IMR-90 (cell line): Measurements from ENCODE around the gene PRKCE. TPM values are rescaled to one million over a fixed set of nuclear protein-coding genes. Genes with fewer than 3 reads are reported as not detected.

Source experiments
- ATAC-seq: fragments of 200-7000 bp; cut with Tn5 transposase; 2 replicates; pipeline ENCODE4 v1.9.1; 2020; ENCODE audit warnings: low read depth, mild to moderate bottlenecking, moderate library complexity
- BruUV-seq: library from RNA; stranded (reverse); fragments of 400-500 nt; replicated peaks from 2 replicates; lab custom pipeline; 2021; lab: Mats Ljungman, UMichigan
- CTCF ChIA-PET: fragments of 300-600 bp; formaldehyde crosslinking; extraction: SDS; loops from one replicate; lab custom pipeline; 2021; ENCODE audit warnings: antibody characterized with exemption; lab: Yijun Ruan, JAX
- POLR2A ChIA-PET: fragments of 300-600 bp; sonication (Branson Sonifier 250); formaldehyde crosslinking; loops from one replicate; lab custom pipeline; 2022; ENCODE audit warnings: antibody characterized with exemption; ENCODE audit not compliant: unreplicated experiment; lab: Charles Lee
- DNase-seq: peaks from one replicate; pipeline ENCODE4 v3.0.0; 2013
- H2AFZ ChIP-seq: replicated peaks from 2 replicates; pipeline ENCODE3; 2013; ENCODE audit warnings: low read length, mild to moderate bottlenecking; ENCODE audit not compliant: poor library complexity
- H2AK5ac ChIP-seq: 2 replicates; pipeline ENCODE4 v1.6.1; 2013; ENCODE audit warnings: low read depth, low read length, inconsistent platforms
- H2AK9ac ChIP-seq: replicated peaks from 2 replicates; pipeline ENCODE3; 2013; ENCODE audit warnings: mild to moderate bottlenecking, low read depth, low read length, moderate library complexity; ENCODE audit not compliant: poor library complexity
- H2BK120ac ChIP-seq: 2 replicates; pipeline ENCODE4 v1.6.1; 2013; ENCODE audit warnings: low read depth, low read length, inconsistent platforms
- H2BK15ac ChIP-seq: 3 replicates; pipeline ENCODE4 v1.6.1; 2013; ENCODE audit warnings: low read depth, low read length, inconsistent platforms
- H2BK20ac ChIP-seq: 2 replicates; pipeline ENCODE4 v1.6.1; 2013; ENCODE audit warnings: low read depth, mild to moderate bottlenecking, inconsistent platforms, low read length, moderate library complexity
- H2BK5ac ChIP-seq: 2 replicates; pipeline ENCODE4 v1.6.1; 2013; ENCODE audit warnings: mild to moderate bottlenecking, low read depth, low read length, inconsistent platforms; ENCODE audit not compliant: poor library complexity, severe bottlenecking
- H3K14ac ChIP-seq: replicated peaks from 2 replicates; pipeline ENCODE4 v1.6.1; 2013; ENCODE audit warnings: low read depth, low read length, inconsistent platforms
- H3K18ac ChIP-seq: 2 replicates; pipeline ENCODE4 v1.6.1; 2013; ENCODE audit warnings: low read depth, low read length, control low read depth
- H3K23ac ChIP-seq: 2 replicates; pipeline ENCODE4 v1.6.1; 2013; ENCODE audit warnings: low read depth, low read length, inconsistent platforms
- H3K27ac ChIP-seq: 2 replicates; pipeline ENCODE4 v1.5.1; 2013; ENCODE audit warnings: mild to moderate bottlenecking, control low read depth, low read length; ENCODE audit not compliant: insufficient read depth
- H3K27me3 ChIP-seq: 2 replicates; pipeline ENCODE4 v1.6.1; 2013; ENCODE audit warnings: low read length; ENCODE audit not compliant: control insufficient read depth, insufficient read depth
- H3K36me3 ChIP-seq: 2 replicates; pipeline ENCODE4 v1.6.1; 2013; ENCODE audit warnings: low read length, mixed read lengths; ENCODE audit not compliant: control insufficient read depth, insufficient read depth
- H3K4ac ChIP-seq: 2 replicates; pipeline ENCODE4 v1.6.1; 2013; ENCODE audit warnings: low read depth, low read length, inconsistent platforms
- H3K4me1 ChIP-seq: 2 replicates; pipeline ENCODE4 v1.6.1; 2013; ENCODE audit warnings: low read length, mixed read lengths; ENCODE audit not compliant: control insufficient read depth, insufficient read depth
- H3K4me2 ChIP-seq: 2 replicates; pipeline ENCODE4 v1.6.1; 2013; ENCODE audit warnings: low read depth, mild to moderate bottlenecking, control low read depth, low read length, moderate library complexity
- H3K4me3 ChIP-seq: 2 replicates; pipeline ENCODE4 v1.5.1; 2013; ENCODE audit warnings: low read depth, mild to moderate bottlenecking, control low read depth, low read length, moderate library complexity; ENCODE audit not compliant: insufficient read depth
- H3K56ac ChIP-seq: 2 replicates; pipeline ENCODE4 v1.6.1; 2013; ENCODE audit warnings: low read length, inconsistent platforms; ENCODE audit not compliant: insufficient read depth; ENCODE audit errors: extremely low read depth
- H3K79me1 ChIP-seq, 2 experiments: 2 replicates each; pipeline ENCODE4 v1.6.1; 2013; ENCODE audit warnings: low read length in 2 of 2, inconsistent platforms in 1 of 2, low read depth in 1 of 2
- H3K9ac ChIP-seq: 2 replicates; pipeline ENCODE4 v1.6.1; 2013; ENCODE audit warnings: low read depth, low read length, control low read depth
- H3K9me1 ChIP-seq: 2 replicates; pipeline ENCODE4 v1.6.1; 2013; ENCODE audit warnings: low read length, inconsistent platforms; ENCODE audit not compliant: insufficient read depth
- H3K9me3 ChIP-seq: 2 replicates; pipeline ENCODE4 v1.6.1; 2013; ENCODE audit warnings: low read length; ENCODE audit not compliant: control insufficient read depth, insufficient read depth
- H4K20me1 ChIP-seq: 2 replicates; pipeline ENCODE4 v1.6.1; 2013; ENCODE audit warnings: low read length, inconsistent platforms; ENCODE audit not compliant: insufficient read depth
- H4K5ac ChIP-seq: 2 replicates; pipeline ENCODE4 v1.6.1; 2013; ENCODE audit warnings: mild to moderate bottlenecking, low read depth, low read length, control low read depth
- H4K8ac ChIP-seq, 2 experiments: 2 replicates each; pipeline ENCODE4 v1.6.1; 2013; ENCODE audit warnings: low read depth in 2 of 2, low read length in 2 of 2, control low read depth in 1 of 2, inconsistent platforms in 1 of 2
- H4K91ac ChIP-seq: 2 replicates; pipeline ENCODE4 v1.6.1; 2013; ENCODE audit warnings: low read depth, low read length, inconsistent platforms; ENCODE audit not compliant: insufficient read depth
- BHLHE40 ChIP-seq: fragments of 150-350 bp; IDR thresholded peaks from 2 replicates; pipeline ENCODE4 v1.6.1; 2016; ENCODE audit warnings: mild to moderate bottlenecking, low read depth, low read length
- CEBPB ChIP-seq: IDR thresholded peaks from 2 replicates; pipeline ENCODE4 v1.6.1; 2012; ENCODE audit warnings: low read depth, low read length, improper control_type of control experiment
- FOS ChIP-seq: fragments of 150-350 bp; IDR thresholded peaks from 2 replicates; pipeline ENCODE4 v1.6.1; 2016; ENCODE audit warnings: low read depth, low read length
- MXI1 ChIP-seq: IDR thresholded peaks from 2 replicates; pipeline ENCODE4 v1.6.1; 2012; ENCODE audit warnings: low read depth, mild to moderate bottlenecking, low read length, moderate library complexity, borderline replicate concordance
- NFE2L2 ChIP-seq: fragments of 150-350 bp; IDR thresholded peaks from 2 replicates; pipeline ENCODE4 v1.6.1; 2016; ENCODE audit warnings: low read depth, mild to moderate bottlenecking, low read length
- RCOR1 ChIP-seq: IDR thresholded peaks from 2 replicates; pipeline ENCODE4 v1.6.1; 2012; ENCODE audit warnings: mild to moderate bottlenecking, low read length, improper control_type of control experiment; ENCODE audit not compliant: insufficient replicate concordance
- SMC3 ChIP-seq: fragments of 150-350 bp; IDR thresholded peaks from 2 replicates; pipeline ENCODE4 v1.6.1; 2016; ENCODE audit warnings: low read depth, mild to moderate bottlenecking, antibody characterized with exemption, low read length, moderate library complexity
- WGBS, 2 experiments: methylation state at CpG; one replicate each; pipeline versions ENCODE4 v1.1.5 to v1.1.7; 2013; ENCODE audit warnings: missing lambda C conversion rate in 2 of 2; ENCODE audit not compliant: insufficient read length in 1 of 2; ENCODE audit errors: extremely low coverage in 2 of 2; 5-methylcytosine and 5-hydroxymethylcytosine counted together
- dilution Hi-C: fragments of 300-500 bp; cut with HindIII; formaldehyde crosslinking; loops from one replicate; pipeline ENCODE4 v1.14.3; 2018; ENCODE audit warnings: low sequenced_read_pairs; ENCODE audit not compliant: unreplicated experiment
- in situ Hi-C: fragments of 300-500 bp; cut with MboI; formaldehyde crosslinking; loops from 3 replicates; pipeline ENCODE4 v1.14.3; 2019; ENCODE audit warnings: low sequenced_read_pairs, inconsistent platforms, mixed read lengths
- intact Hi-C: fragments of 100-400 bp; cut with micrococcal nuclease; formaldehyde crosslinking; loops from 2 replicates; pipeline ENCODE4 v1.10.0; 2022
- polyA plus RNA-seq, 3 experiments: library from polyadenylated mRNA; depleted of rRNA; stranded (reverse); fragments of >200 nt; gene quantifications; 2 replicates each; pipeline ENCODE4 v1.2.3, GENCODE V29; 2012; ENCODE audit warnings: low replicate concordance in 1 of 3
- total RNA-seq: library from RNA; depleted of rRNA; stranded (reverse); fragments of >200 nt; gene quantifications from 2 replicates; pipeline ENCODE4 v1.2.3, GENCODE V29; 2012

The PRKCE gene
- total and polyA plus RNA-seq, 2 of the 4 experiments (the other 2 are of a cell fraction), result 8.1 to 32.4 TPM

DNA sequence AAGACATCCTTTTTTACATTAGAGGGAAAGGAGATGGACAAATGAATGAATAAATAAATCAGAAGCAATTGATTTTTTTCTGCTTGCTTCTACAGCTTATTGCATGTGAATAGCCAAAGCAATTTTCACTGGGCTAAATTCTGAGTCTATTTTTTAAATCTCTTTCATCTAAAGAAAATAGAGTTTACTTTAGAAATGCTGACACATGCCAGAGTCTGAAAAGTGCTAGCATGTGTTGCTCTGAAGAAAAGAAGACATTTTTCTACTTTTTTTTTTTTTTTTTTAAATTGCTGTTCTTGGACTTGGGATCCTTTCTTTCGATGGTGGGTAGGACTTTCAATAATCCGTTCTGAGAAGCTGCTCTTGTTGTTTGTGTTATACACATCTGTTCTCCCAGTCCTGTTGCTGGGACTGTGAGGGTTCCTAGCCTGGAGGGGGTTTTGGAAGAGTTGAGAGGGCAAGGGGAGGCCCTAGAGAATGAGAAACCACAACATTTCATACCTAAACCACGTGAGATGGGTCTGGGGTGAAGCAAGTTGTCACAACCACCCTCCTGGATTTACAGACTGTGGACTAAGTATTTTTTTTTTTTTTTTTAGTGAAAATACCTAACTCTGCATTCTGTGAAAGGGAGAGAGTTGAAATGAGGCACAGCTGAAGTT is 193.5 kb downstream of the PRKCE start:
- no peak overlapping the region for H3K23ac ChIP-seq
- H4K91ac ChIP-seq, result no peak overlapping the region
- no peak overlapping the region for H4K8ac ChIP-seq
- H3K4ac ChIP-seq, result no peak overlapping the region
- dilution Hi-C loops, result no loop called here
- no peak overlapping the region for H2BK20ac ChIP-seq
- ATAC-seq (no peak), DNase-seq (no peak)
- H4K20me1 ChIP-seq, result no peaks in the 10 kb centered on the region
- no peaks in the 10 kb centered on the region for H3K9me3 ChIP-seq
- H2BK5ac ChIP-seq, result no peak overlapping the region
- no peak overlapping the region for H3K27ac ChIP-seq
- no peak overlapping the region for H4K5ac ChIP-seq
- H3K18ac ChIP-seq, result no peak overlapping the region
- no peak overlapping the region for H3K14ac ChIP-seq
- no peak overlapping the region for H3K56ac ChIP-seq
- ChIA-PET CTCF (interaction anchor here (0.6 to 0.7 kb wide), 2 partner anchors 88 to 1511 kb away, joined by 4 read pairs; no protein-coding TSS in a partner anchor), POLR2A (interaction anchor here (0.6 kb wide), 1 partner anchor 313 kb away, joined by 4 read pairs; no protein-coding TSS in a partner anchor)
- H2AK5ac ChIP-seq, result no peak overlapping the region
- H3K9me1 ChIP-seq, result 0 out of 2 replicates have a peak, but pooled peaks cover 9% of the 10 kb centered on the region
- intact Hi-C loops, result no loop called here
- no peak overlapping the region for H3K9ac ChIP-seq
- H2AFZ ChIP-seq, result no peak overlapping the region
- H3K4me2 ChIP-seq, result no peak overlapping the region
- in situ Hi-C loops, result no loop called here
- TF ChIP-seq SMC3, result no peak
- TF ChIP-seq FOS, result no peak
- TF ChIP-seq NFE2L2, result no peak
- no peak for TF ChIP-seq CEBPB
- no peak for TF ChIP-seq RCOR1
- no peak for TF ChIP-seq BHLHE40
- no peak for TF ChIP-seq MXI1
- H2BK120ac ChIP-seq, result no peak overlapping the region
- H3K27me3 ChIP-seq, result no peaks in the 10 kb centered on the region
- BruUV-seq, result no TSS peak
- H3K36me3 ChIP-seq, result no peaks in the 10 kb centered on the region
- no CpG with 5 or more reads among the region's 3 CpGs for WGBS, 2 experiments
- no peak overlapping the region for H3K4me3 ChIP-seq
- no peak overlapping the region for H2AK9ac ChIP-seq
- no peak overlapping the region for H2BK15ac ChIP-seq
- H3K79me1 ChIP-seq, result no peaks in the 10 kb centered on the region
- peaks cover 5% of the 10 kb centered on the region for H3K4me1 ChIP-seq
